Raji (cell line): Measurements from ENCODE around the gene CYP24A1.

Source experiments
- POLR2A ChIP-seq: IDR thresholded peaks from 2 replicates; pipeline ENCODE4 v1.6.1; 2011; ENCODE audit warnings: low read depth, low read length, control low read depth; ENCODE audit not compliant: insufficient read depth

Gene CYP24A1

GRCh38 chr20:54207743-54208547 lies 34.2 kb upstream of the CYP24A1 start, which contains the start of gene PFDN4:
TSS of gene PFDN4 (plus strand) at chr20:54208087. CDS start at chr20:54208101, 14 bp downstream.
- peak; percentile 54 for TF ChIP-seq POLR2A

- no peak for TF ChIP-seq POLR2A
Observed at GRCh38 chr20:54207053-54207742, 33.4 kb upstream of the CYP24A1 start.

GRCh38 chr20:54205450-54205849 lies 31.7 kb upstream of the CYP24A1 start:
- TF ChIP-seq POLR2A = no peak

- TF ChIP-seq POLR2A = no peak
Observed at GRCh38 chr20:54204481-54204880, 30.7 kb upstream of the CYP24A1 start.

GRCh38 chr20:54204063-54204462 lies 30.3 kb upstream of the CYP24A1 start:
- TF ChIP-seq POLR2A = no peak

GRCh38 chr20:54203281-54203680 lies 29.5 kb upstream of the CYP24A1 start:
- no peak for TF ChIP-seq POLR2A

GRCh38 chr20:54201268-54201846 lies 27.6 kb upstream of the CYP24A1 start:
- no peak for TF ChIP-seq POLR2A

GRCh38 chr20:54200487-54201267 lies 26.9 kb upstream of the CYP24A1 start:
- no peak for TF ChIP-seq POLR2A

GRCh38 chr20:54199721-54200176 lies 26.0 kb upstream of the CYP24A1 start:
- no peak for TF ChIP-seq POLR2A

GRCh38 chr20:54199283-54199682 lies 25.5 kb upstream of the CYP24A1 start:
- TF ChIP-seq POLR2A = no peak

- TF ChIP-seq POLR2A = no peak
Observed at GRCh38 chr20:54197621-54198604, 24.1 kb upstream of the CYP24A1 start.

GRCh38 chr20:54195483-54196472 lies 22.0 kb upstream of the CYP24A1 start:
- TF ChIP-seq POLR2A = no peak
